Measurements from ENCODE around the gene ZNF436. TPM values are rescaled to one million over a fixed set of nuclear protein-coding genes. Genes with fewer than 3 reads are reported as not detected.
"Not testable (repeated sequence)": the region's sequence is repeated elsewhere in the genome, so short reads cannot be mapped to it uniquely, and the experiment has no call there.

The ZNF436 gene
- total and polyA plus RNA-seq, 2 donors (not counting 1 experiment from before 2014, with no cell fraction given): 1.9 to 10.1 TPM

- intact Hi-C loops (cut with micrococcal nuclease): no loop called here
- H3K27ac Mint-ChIP-seq: no peak overlapping the region
- no peak for ATAC-seq (ENCODE audit: low read depth)
- TF ChIP-seq EZH2 (IDR thresholded peaks at IDR 0.05; ENCODE audit: borderline replicate concordance, insufficient read depth, low read depth, low read length, poor library complexity, severe bottlenecking): no peak
- TF ChIP-seq, protein P1, sequence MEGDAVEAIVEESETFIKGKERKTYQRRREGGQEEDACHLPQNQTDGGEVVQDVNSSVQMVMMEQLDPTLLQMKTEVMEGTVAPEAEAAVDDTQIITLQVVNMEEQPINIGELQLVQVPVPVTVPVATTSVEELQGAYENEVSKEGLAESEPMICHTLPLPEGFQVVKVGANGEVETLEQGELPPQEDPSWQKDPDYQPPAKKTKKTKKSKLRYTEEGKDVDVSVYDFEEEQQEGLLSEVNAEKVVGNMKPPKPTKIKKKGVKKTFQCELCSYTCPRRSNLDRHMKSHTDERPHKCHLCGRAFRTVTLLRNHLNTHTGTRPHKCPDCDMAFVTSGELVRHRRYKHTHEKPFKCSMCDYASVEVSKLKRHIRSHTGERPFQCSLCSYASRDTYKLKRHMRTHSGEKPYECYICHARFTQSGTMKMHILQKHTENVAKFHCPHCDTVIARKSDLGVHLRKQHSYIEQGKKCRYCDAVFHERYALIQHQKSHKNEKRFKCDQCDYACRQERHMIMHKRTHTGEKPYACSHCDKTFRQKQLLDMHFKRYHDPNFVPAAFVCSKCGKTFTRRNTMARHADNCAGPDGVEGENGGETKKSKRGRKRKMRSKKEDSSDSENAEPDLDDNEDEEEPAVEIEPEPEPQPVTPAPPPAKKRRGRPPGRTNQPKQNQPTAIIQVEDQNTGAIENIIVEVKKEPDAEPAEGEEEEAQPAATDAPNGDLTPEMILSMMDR (IDR thresholded peaks at IDR 0.05): no peak
- no peak for DNase-seq
- no peak overlapping the region for H3K4me3 Mint-ChIP-seq
- no peak overlapping the region for H2AFZ ChIP-seq (ENCODE audit: insufficient read depth, low read depth, low read length, poor library complexity, severe bottlenecking)
- ChIA-PET CTCF (no interaction called here), POLR2A (interaction anchor here (0.6 kb wide), 1 partner anchor 38 kb away, joined by 5 read pairs; no protein-coding TSS in a partner anchor)
- H3K4me1 Mint-ChIP-seq: peaks cover 8% of the 10 kb centered on the region
- H3K9me3 Mint-ChIP-seq (ENCODE audit: insufficient read depth): no peaks in the 10 kb centered on the region
- no peak overlapping the region for H3K27ac ChIP-seq (ENCODE audit: low read length in 2 of 2)
- no peak overlapping the region for H3K4me3 ChIP-seq (ENCODE audit: control extremely low read depth in 1 of 5, extremely low read depth in 1 of 5, insufficient read depth in 1 of 5, low read depth in 2 of 5, low read length in 4 of 5)
- no peaks in the 10 kb centered on the region for H3K4me1 ChIP-seq (ENCODE audit: control insufficient read depth in 2 of 2, insufficient read depth in 2 of 2, low read length in 2 of 2)
- H4K20me1 ChIP-seq (ENCODE audit: control insufficient read depth, insufficient read depth, low read length, poor library complexity, severe bottlenecking): no peaks in the 10 kb centered on the region
- H3K79me2 ChIP-seq (ENCODE audit: control insufficient read depth, insufficient read depth, low read length): no peaks in the 10 kb centered on the region
- no peaks in the 10 kb centered on the region for H3K36me3 ChIP-seq (replicated peaks in 1 of 2; ENCODE audit: control extremely low read depth in 1 of 2, control insufficient read depth in 1 of 2, extremely low read depth in 1 of 2, insufficient read depth in 2 of 2, low read length in 1 of 2)
- no peaks in the 10 kb centered on the region for H3K27me3 Mint-ChIP-seq
- no peak overlapping the region for H3K4me2 ChIP-seq (replicated peaks; ENCODE audit: low read depth, low read length, poor library complexity, severe bottlenecking)
- peaks cover 0 to 2% (median 0%) of the 10 kb centered on the region in 4 experiments for H3K27me3 ChIP-seq (replicated peaks in 1 of 4; ENCODE audit: control extremely low read depth in 1 of 4, control insufficient read depth in 3 of 4, insufficient read depth in 4 of 4, low read length in 3 of 4)
- WGBS (ENCODE audit: insufficient coverage): 95% methylated on average over 11 of the region's 19 CpGs
- no peaks in the 10 kb centered on the region for H3K9me3 ChIP-seq (ENCODE audit: control extremely low read depth in 1 of 3, control insufficient read depth in 2 of 3, insufficient read depth in 1 of 3, low read length in 2 of 3)
- H3K9ac ChIP-seq (ENCODE audit: low read length): no peak overlapping the region
Observed at GRCh38 chr1:23376890-23377811, 7.5 kb upstream of the ZNF436 start.

DNA sequence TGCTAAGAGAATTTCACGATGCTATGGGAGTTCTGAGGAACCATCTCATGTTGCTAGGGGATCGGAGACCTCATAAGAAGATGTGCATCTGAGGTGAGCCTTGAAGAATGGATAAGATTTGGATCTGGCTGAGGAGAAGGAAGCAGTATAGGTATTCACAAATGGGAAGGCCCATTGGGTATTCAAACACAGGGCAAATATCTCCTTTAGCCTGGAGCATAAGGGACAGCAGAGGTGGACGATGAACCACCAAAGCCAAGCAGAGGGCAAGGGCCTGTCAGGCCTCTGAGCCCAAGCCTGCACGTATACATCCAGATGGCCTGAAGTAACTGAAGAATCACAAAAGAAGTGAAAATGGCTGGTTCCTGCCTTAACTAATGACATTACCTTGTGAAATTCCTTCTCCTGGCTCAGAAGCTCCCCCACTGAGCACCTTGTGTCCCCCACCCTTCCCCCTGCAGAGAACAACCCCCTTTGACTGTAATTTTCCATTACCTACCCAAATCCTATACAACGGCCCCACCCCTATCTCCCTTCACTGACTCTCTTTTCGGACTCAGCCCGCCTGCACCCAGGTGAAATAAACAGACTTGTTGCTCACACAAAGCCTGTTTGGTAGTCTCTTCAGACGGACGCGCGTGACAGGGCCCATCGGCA is 4.6 kb upstream of the ZNF436 start:
- H3K27ac Mint-ChIP-seq; H3K4me2 ChIP-seq (replicated peaks; ENCODE audit: low read depth, low read length, poor library complexity, severe bottlenecking); intact Hi-C loops (cut with micrococcal nuclease); ATAC-seq (ENCODE audit: low read depth); H3K27me3 ChIP-seq (replicated peaks in 1 of 4; ENCODE audit: control extremely low read depth in 1 of 4, control insufficient read depth in 3 of 4, insufficient read depth in 4 of 4, low read length in 3 of 4); H3K36me3 ChIP-seq (replicated peaks in 1 of 2; ENCODE audit: control extremely low read depth in 1 of 2, control insufficient read depth in 1 of 2, extremely low read depth in 1 of 2, insufficient read depth in 2 of 2, low read length in 1 of 2); H3K9me3 Mint-ChIP-seq (ENCODE audit: insufficient read depth); H3K4me1 ChIP-seq (ENCODE audit: control insufficient read depth in 2 of 2, insufficient read depth in 2 of 2, low read length in 2 of 2); H4K20me1 ChIP-seq (ENCODE audit: control insufficient read depth, insufficient read depth, low read length, poor library complexity, severe bottlenecking); H3K9ac ChIP-seq (ENCODE audit: low read length); H3K27me3 Mint-ChIP-seq; H2AFZ ChIP-seq (ENCODE audit: insufficient read depth, low read depth, low read length, poor library complexity, severe bottlenecking); H3K4me3 ChIP-seq (ENCODE audit: control extremely low read depth in 1 of 5, extremely low read depth in 1 of 5, insufficient read depth in 1 of 5, low read depth in 2 of 5, low read length in 4 of 5); DNase-seq; H3K9me3 ChIP-seq (ENCODE audit: control extremely low read depth in 1 of 3, control insufficient read depth in 2 of 3, insufficient read depth in 1 of 3, low read length in 2 of 3); H3K27ac ChIP-seq (ENCODE audit: low read length in 2 of 2); POLR2A ChIA-PET; CTCF ChIA-PET; H3K79me2 ChIP-seq (ENCODE audit: control insufficient read depth, insufficient read depth, low read length); H3K4me3 Mint-ChIP-seq: not testable (repeated sequence)
- WGBS (ENCODE audit: insufficient coverage): 87% methylated on average over 7 of the region's 12 CpGs
- H3K4me1 Mint-ChIP-seq: peaks cover 16% of the 10 kb centered on the region
